Measurements from ENCODE around the gene STBD1. TPM values are rescaled to one million over a fixed set of nuclear protein-coding genes. Genes with fewer than 3 reads are reported as not detected.

The STBD1 gene
- total and polyA plus RNA-seq, 2 of the 4 experiments (the other 2 are of a cell fraction) = 1.7 to 3.0 TPM

DNA sequence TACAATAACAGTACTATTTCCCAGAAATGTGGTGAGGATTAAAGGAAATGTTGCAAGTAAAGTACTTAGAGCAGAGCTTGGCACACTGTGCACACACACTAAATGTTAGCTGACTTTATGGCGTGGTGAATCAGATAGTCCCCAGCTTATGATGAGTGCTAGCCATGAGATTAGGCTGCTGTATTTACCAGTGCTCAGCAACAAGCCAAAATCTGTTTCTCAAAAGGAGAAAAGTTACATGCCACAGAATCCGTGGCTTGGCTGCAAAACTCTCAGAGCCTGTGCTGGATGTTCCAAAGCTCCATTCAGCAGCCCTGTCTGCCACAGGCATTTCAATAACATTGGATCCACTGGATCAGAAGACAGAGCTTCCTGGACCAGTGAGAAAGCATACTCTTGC lies 12.8 kb upstream of the STBD1 start:
- no peak overlapping the region for H3K18ac ChIP-seq (ENCODE audit: low read depth, low read length)
- no peak overlapping the region for H4K8ac ChIP-seq (ENCODE audit: low read depth in 2 of 2, low read length in 2 of 2)
- H3K4ac ChIP-seq (ENCODE audit: low read depth, low read length) = no peak overlapping the region
- H3K9me1 ChIP-seq (ENCODE audit: insufficient read depth, low read length) = no peaks in the 10 kb centered on the region
- no peaks in the 10 kb centered on the region for H4K20me1 ChIP-seq (ENCODE audit: insufficient read depth, low read length)
- no TSS peak for BruUV-seq (replicated peaks)
- H2AK9ac ChIP-seq (replicated peaks; ENCODE audit: low read depth, low read length, poor library complexity) = no peak overlapping the region
- no peak overlapping the region for H2AK5ac ChIP-seq (ENCODE audit: low read depth, low read length)
- ATAC-seq (ENCODE audit: low read depth) (no peak), DNase-seq (no peak)
- in situ Hi-C loops (cut with MboI; ENCODE audit: low sequenced_read_pairs) = no loop called here
- H2BK120ac ChIP-seq (ENCODE audit: low read depth, low read length) = no peak overlapping the region
- TF ChIP-seq RFX5 (IDR thresholded peaks at IDR 0.05; ENCODE audit: low read depth, low read length) (no peak), CHD1 (IDR thresholded peaks at IDR 0.05; ENCODE audit: low read depth, low read length) (no peak), RCOR1 (IDR thresholded peaks at IDR 0.05; ENCODE audit: insufficient replicate concordance, low read length) (no peak), RAD21 (IDR thresholded peaks at IDR 0.05; ENCODE audit: low read length) (no peak), FOS (IDR thresholded peaks at IDR 0.05; ENCODE audit: low read depth, low read length) (no peak), MAFK (IDR thresholded peaks at IDR 0.05; ENCODE audit: low read depth, low read length) (no peak)
- TF ChIP-seq, protein P1, sequence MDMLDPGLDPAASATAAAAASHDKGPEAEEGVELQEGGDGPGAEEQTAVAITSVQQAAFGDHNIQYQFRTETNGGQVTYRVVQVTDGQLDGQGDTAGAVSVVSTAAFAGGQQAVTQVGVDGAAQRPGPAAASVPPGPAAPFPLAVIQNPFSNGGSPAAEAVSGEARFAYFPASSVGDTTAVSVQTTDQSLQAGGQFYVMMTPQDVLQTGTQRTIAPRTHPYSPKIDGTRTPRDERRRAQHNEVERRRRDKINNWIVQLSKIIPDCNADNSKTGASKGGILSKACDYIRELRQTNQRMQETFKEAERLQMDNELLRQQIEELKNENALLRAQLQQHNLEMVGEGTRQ (IDR thresholded peaks at IDR 0.05; ENCODE audit: low read depth, low read length) = no peak
- H3K27me3 ChIP-seq (ENCODE audit: control insufficient read depth, insufficient read depth, low read length) = peaks cover 12% of the 10 kb centered on the region
- H3K36me3 ChIP-seq (ENCODE audit: control insufficient read depth, insufficient read depth, low read length) = no peaks in the 10 kb centered on the region
- dilution Hi-C loops (cut with HindIII; ENCODE audit: low sequenced_read_pairs, unreplicated experiment) = no loop called here
- peaks cover 9% of the 10 kb centered on the region for H3K9me3 ChIP-seq (ENCODE audit: control insufficient read depth, insufficient read depth, low read length)
- H2BK5ac ChIP-seq (ENCODE audit: low read depth, low read length, poor library complexity, severe bottlenecking) = no peak overlapping the region
- intact Hi-C loops (cut with micrococcal nuclease) = no loop called here
- CTCF ChIA-PET = no interaction called here
- H4K91ac ChIP-seq (ENCODE audit: insufficient read depth, low read depth, low read length) = no peak overlapping the region
- no peak overlapping the region for H3K56ac ChIP-seq (ENCODE audit: extremely low read depth, insufficient read depth, low read length)
- H2AFZ ChIP-seq (replicated peaks; ENCODE audit: low read length, poor library complexity) = no peak overlapping the region
- no peak overlapping the region for H3K4me3 ChIP-seq (ENCODE audit: insufficient read depth, low read depth, low read length)
- no peak overlapping the region for H3K14ac ChIP-seq (replicated peaks; ENCODE audit: low read depth, low read length)
- POLR2A ChIA-PET (ENCODE audit: unreplicated experiment) = no interaction called here
- no peak overlapping the region for H3K9ac ChIP-seq (ENCODE audit: low read depth, low read length)
- no peaks in the 10 kb centered on the region for H3K79me1 ChIP-seq (ENCODE audit: low read depth in 1 of 2, low read length in 2 of 2)
- no peak overlapping the region for H4K5ac ChIP-seq (ENCODE audit: low read depth, low read length)
- no peak overlapping the region for H3K23ac ChIP-seq (ENCODE audit: low read depth, low read length)
- no peak overlapping the region for H2BK20ac ChIP-seq (ENCODE audit: low read depth, low read length)
- H3K4me1 ChIP-seq (ENCODE audit: control insufficient read depth, insufficient read depth, low read length) = no peaks in the 10 kb centered on the region
- no peak overlapping the region for H2BK15ac ChIP-seq (ENCODE audit: low read depth, low read length)
- WGBS, 2 experiments (ENCODE audit: extremely low coverage in 2 of 2, insufficient read length in 1 of 2) = no CpG with 5 or more reads among the region's 2 CpGs
- no peak overlapping the region for H3K27ac ChIP-seq (ENCODE audit: insufficient read depth, low read length)
- H3K4me2 ChIP-seq (ENCODE audit: low read depth, low read length) = no peak overlapping the region

Data from IMR-90 (cell line).